ENCODE results near the gene FCN2.

FCN2 gene

DNA sequence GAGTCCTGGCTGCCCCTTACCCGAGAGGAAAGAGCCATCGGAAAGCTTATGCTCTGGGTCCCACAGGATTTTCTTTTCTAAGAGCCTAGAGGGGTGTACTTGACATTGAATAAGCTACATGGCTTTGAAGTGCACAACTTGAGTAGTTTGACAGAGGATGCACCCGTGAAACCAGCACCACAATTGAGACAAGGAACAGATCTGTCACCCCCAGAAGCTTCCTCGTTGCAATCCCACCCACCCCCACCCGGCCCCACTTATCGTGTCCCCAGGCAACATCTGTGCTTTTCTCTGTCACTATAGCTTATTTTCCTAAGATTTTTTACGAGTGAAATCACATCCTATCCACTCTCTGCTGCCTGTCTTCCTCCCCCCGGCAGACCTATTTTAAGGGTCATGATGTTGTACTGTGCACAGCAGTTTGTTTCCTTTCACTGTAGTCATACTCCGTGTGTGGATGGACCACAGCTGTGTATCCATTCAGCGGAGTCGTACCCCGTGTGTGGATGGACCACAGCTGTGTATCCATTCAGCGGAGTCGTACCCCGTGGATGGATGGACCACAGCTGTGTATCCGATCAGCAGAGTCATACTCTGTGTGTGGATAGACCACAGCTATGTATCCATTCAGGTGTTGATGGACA, 8.8 kb upstream of the FCN2 start:
- no CpG with 5 or more reads among the region's 16 CpGs for WGBS, 2 donors (ENCODE audit: extremely low coverage in 2 of 2, insufficient read length in 2 of 2, insufficient replicate concordance in 1 of 2)
- no peak overlapping the region for H3K14ac ChIP-seq (ENCODE audit: low read length)
- no peaks in the 10 kb centered on the region for H3K36me3 ChIP-seq (replicated peaks in 1 of 2; ENCODE audit: control insufficient read depth in 2 of 2, insufficient read depth in 2 of 2, low read length in 2 of 2)
- H3K18ac ChIP-seq (ENCODE audit: low read length) = no peak overlapping the region
- H2BK120ac ChIP-seq (ENCODE audit: low read depth, low read length) = no peak overlapping the region
- H3K79me1 ChIP-seq (ENCODE audit: low read depth, low read length) = no peaks in the 10 kb centered on the region
- H3K4me1 ChIP-seq (ENCODE audit: control insufficient read depth in 2 of 2, insufficient read depth in 1 of 2, low read depth in 1 of 2, low read length in 2 of 2) = no peaks in the 10 kb centered on the region
- no peak overlapping the region for H3K4me2 ChIP-seq (ENCODE audit: insufficient read depth, low read length, poor library complexity, severe bottlenecking)
- H3K9me3 ChIP-seq (replicated peaks in 1 of 2; ENCODE audit: control insufficient read depth in 2 of 2, insufficient read depth in 1 of 2, low read depth in 1 of 2, low read length in 2 of 2) = peaks cover 0 to 2% of the 10 kb centered on the region in 2 donors
- no peak overlapping the region for H4K91ac ChIP-seq (ENCODE audit: low read depth, low read length, poor library complexity)
- no peak overlapping the region for H2BK5ac ChIP-seq (ENCODE audit: low read length)
- no peaks in the 10 kb centered on the region for H3K27me3 ChIP-seq (ENCODE audit: control insufficient read depth in 3 of 3, insufficient read depth in 3 of 3, low read depth in 1 of 3, low read length in 3 of 3)
- H3K4me3 ChIP-seq (ENCODE audit: low read length in 2 of 2) = no peak overlapping the region
- no peak overlapping the region for H3K9ac ChIP-seq (ENCODE audit: low read depth, low read length, poor library complexity)
- no peak overlapping the region for H3K27ac ChIP-seq (replicated peaks; ENCODE audit: low read length)
- H2BK15ac ChIP-seq (ENCODE audit: low read length) = no peak overlapping the region
- H2AFZ ChIP-seq (ENCODE audit: low read length) = no peak overlapping the region
- peak overlapping the region; percentile 24 for H2AK5ac ChIP-seq (ENCODE audit: low read depth, low read length)
- no peak overlapping the region for H3K23ac ChIP-seq (ENCODE audit: low read depth, low read length, poor library complexity)
- H4K8ac ChIP-seq (ENCODE audit: low read depth, low read length) = no peak overlapping the region
- DNase-seq (ENCODE audit: low spot score) = no peak
- no peak overlapping the region for H2BK12ac ChIP-seq (ENCODE audit: low read length)
- no peak overlapping the region for H3K4ac ChIP-seq (ENCODE audit: low read length)

DNA sequence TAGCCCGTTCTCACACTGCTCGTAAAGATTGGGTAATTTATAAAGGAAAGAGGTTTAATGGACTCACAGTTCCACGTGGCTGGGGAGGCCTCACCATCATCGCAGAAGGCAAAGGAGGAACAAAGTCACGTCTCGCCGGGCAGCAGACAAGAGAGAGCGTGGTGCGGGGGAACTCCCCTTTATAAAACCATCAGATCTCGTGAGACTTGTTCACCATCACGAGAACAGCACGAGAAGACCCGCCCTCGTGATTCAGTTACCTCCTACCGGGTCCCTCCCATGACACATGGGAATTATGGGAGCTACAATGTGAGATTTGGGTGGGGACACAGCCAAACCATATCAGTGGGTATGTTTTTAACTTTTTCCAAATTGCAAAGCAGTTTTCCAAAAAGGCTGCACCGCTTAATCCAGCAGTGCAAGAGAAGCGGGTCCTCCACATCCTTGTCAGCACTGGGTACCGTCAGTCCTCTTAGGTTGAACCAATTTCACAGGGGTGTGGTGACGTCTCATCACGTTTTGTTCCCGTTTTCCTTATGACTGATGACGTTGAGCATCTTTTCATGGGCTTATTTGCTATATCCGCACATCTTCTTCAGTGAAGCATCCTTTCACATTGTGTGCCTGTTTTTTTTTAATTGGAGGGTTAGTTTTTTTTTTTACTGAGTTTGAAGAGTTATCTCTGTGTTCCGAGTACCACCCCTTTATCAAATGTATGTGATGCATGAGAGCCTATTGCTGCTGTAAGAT, 8.0 kb upstream of the FCN2 start:
- Histone ChIP-seq H3K36me3 (replicated peaks in 1 of 2; ENCODE audit: control insufficient read depth in 2 of 2, insufficient read depth in 2 of 2, low read length in 2 of 2) (no peaks in the 10 kb centered on the region), H3K23ac (ENCODE audit: low read depth, low read length, poor library complexity) (no peak overlapping the region), H3K79me1 (ENCODE audit: low read depth, low read length) (no peaks in the 10 kb centered on the region), H3K14ac (ENCODE audit: low read length) (no peak overlapping the region), H2BK120ac (ENCODE audit: low read depth, low read length) (no peak overlapping the region), H3K4me1 (ENCODE audit: control insufficient read depth in 2 of 2, insufficient read depth in 1 of 2, low read depth in 1 of 2, low read length in 2 of 2) (no peaks in the 10 kb centered on the region), H2BK15ac (ENCODE audit: low read length) (no peak overlapping the region), H3K18ac (ENCODE audit: low read length) (no peak overlapping the region), H2AFZ (ENCODE audit: low read length) (no peak overlapping the region), H2AK5ac (ENCODE audit: low read depth, low read length) (no peak overlapping the region), H3K9me3 (replicated peaks in 1 of 2; ENCODE audit: control insufficient read depth in 2 of 2, insufficient read depth in 1 of 2, low read depth in 1 of 2, low read length in 2 of 2) (peaks cover 0 to 2% of the 10 kb centered on the region in 2 donors), H3K4me3 (ENCODE audit: low read length in 2 of 2) (no peak overlapping the region), H3K27ac (replicated peaks; ENCODE audit: low read length) (no peak overlapping the region), H4K91ac (ENCODE audit: low read depth, low read length, poor library complexity) (no peak overlapping the region), H2BK12ac (ENCODE audit: low read length) (no peak overlapping the region), H3K4ac (ENCODE audit: low read length) (no peak overlapping the region), H3K27me3 (ENCODE audit: control insufficient read depth in 3 of 3, insufficient read depth in 3 of 3, low read depth in 1 of 3, low read length in 3 of 3) (no peaks in the 10 kb centered on the region), H3K4me2 (ENCODE audit: insufficient read depth, low read length, poor library complexity, severe bottlenecking) (no peak overlapping the region), H4K8ac (ENCODE audit: low read depth, low read length) (no peak overlapping the region), H2BK5ac (ENCODE audit: low read length) (no peak overlapping the region), H3K9ac (ENCODE audit: low read depth, low read length, poor library complexity) (no peak overlapping the region)
- no peak for DNase-seq (ENCODE audit: low spot score)
- no CpG with 5 or more reads among the region's 24 CpGs for WGBS, 2 donors (ENCODE audit: extremely low coverage in 2 of 2, insufficient read length in 2 of 2, insufficient replicate concordance in 1 of 2)

DNA sequence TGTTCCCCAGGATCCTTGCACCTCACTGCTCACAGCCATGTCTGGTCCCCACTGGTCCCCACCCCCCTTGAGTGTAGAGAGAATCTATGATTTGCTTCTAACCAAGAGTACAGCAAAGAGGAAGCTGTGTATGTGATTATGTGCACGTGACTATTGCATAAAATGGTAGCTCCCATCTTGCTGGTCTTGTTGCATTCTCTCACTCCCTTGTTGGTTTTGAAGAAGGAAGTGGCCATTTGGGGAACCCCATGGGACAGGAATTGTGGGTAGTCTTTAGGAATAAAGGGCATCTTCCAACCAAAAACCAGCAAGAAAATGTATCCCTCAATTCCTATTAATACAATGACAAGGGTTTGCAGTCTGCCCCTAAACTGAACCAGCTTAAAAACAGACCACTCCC, 5.2 kb upstream of the FCN2 start:
- Histone ChIP-seq H2BK12ac (ENCODE audit: low read length) (no peak overlapping the region), H3K27ac (replicated peaks; ENCODE audit: low read length) (no peak overlapping the region), H3K9ac (ENCODE audit: low read depth, low read length, poor library complexity) (no peak overlapping the region), H3K23ac (ENCODE audit: low read depth, low read length, poor library complexity) (no peak overlapping the region), H3K18ac (ENCODE audit: low read length) (no peak overlapping the region), H3K4ac (ENCODE audit: low read length) (no peak overlapping the region), H3K4me2 (ENCODE audit: insufficient read depth, low read length, poor library complexity, severe bottlenecking) (no peak overlapping the region), H2BK120ac (ENCODE audit: low read depth, low read length) (no peak overlapping the region), H3K79me1 (ENCODE audit: low read depth, low read length) (no peaks in the 10 kb centered on the region), H3K9me3 (replicated peaks in 1 of 2; ENCODE audit: control insufficient read depth in 2 of 2, insufficient read depth in 1 of 2, low read depth in 1 of 2, low read length in 2 of 2) (no peaks in the 10 kb centered on the region), H3K4me1 (ENCODE audit: control insufficient read depth in 2 of 2, insufficient read depth in 1 of 2, low read depth in 1 of 2, low read length in 2 of 2) (no peaks in the 10 kb centered on the region), H2AFZ (ENCODE audit: low read length) (no peak overlapping the region), H3K27me3 (ENCODE audit: control insufficient read depth in 3 of 3, insufficient read depth in 3 of 3, low read depth in 1 of 3, low read length in 3 of 3) (no peaks in the 10 kb centered on the region), H4K91ac (ENCODE audit: low read depth, low read length, poor library complexity) (no peak overlapping the region), H2BK5ac (ENCODE audit: low read length) (no peak overlapping the region), H4K8ac (ENCODE audit: low read depth, low read length) (no peak overlapping the region), H2BK15ac (ENCODE audit: low read length) (no peak overlapping the region), H2AK5ac (ENCODE audit: low read depth, low read length) (no peak overlapping the region), H3K14ac (ENCODE audit: low read length) (no peak overlapping the region), H3K4me3 (ENCODE audit: low read length in 2 of 2) (no peak overlapping the region), H3K36me3 (replicated peaks in 1 of 2; ENCODE audit: control insufficient read depth in 2 of 2, insufficient read depth in 2 of 2, low read length in 2 of 2) (no peaks in the 10 kb centered on the region)
- WGBS, 2 donors (ENCODE audit: extremely low coverage in 2 of 2, insufficient read length in 2 of 2, insufficient replicate concordance in 1 of 2) = no CpG with 5 or more reads among the region's 1 CpG
- DNase-seq (ENCODE audit: low spot score) = no peak

DNA sequence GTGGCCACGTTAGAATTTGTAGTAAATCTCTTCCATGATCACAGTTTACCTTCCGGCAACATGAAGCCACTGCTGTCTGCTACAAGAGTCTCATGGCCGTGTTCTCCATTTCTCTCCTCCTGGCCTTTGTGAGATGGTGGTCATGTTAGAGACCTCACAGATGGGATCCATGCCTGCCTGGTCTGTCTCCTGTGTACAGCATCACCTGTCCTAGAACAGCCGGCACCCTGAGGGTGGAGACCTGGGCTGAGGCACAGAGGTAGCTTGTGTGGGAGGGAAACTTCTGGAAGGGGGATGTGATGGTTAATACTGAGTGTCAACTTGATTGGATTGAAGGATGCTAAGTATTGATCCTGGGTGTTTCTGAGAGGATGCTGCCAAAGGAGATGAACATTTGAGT, 3.1 kb upstream of the FCN2 start:
- no peak overlapping the region for H4K8ac ChIP-seq (ENCODE audit: low read depth, low read length)
- peak overlapping the region; percentile 23 for H3K18ac ChIP-seq (ENCODE audit: low read length)
- no peaks in the 10 kb centered on the region for H3K27me3 ChIP-seq (ENCODE audit: control insufficient read depth in 3 of 3, insufficient read depth in 3 of 3, low read depth in 1 of 3, low read length in 3 of 3)
- H3K4me3 ChIP-seq (ENCODE audit: low read length in 2 of 2) = no peak overlapping the region
- H3K27ac ChIP-seq (replicated peaks; ENCODE audit: low read length) = no peak overlapping the region
- WGBS, 2 donors (ENCODE audit: extremely low coverage in 2 of 2, insufficient read length in 2 of 2, insufficient replicate concordance in 1 of 2) = no CpG with 5 or more reads among the region's 4 CpGs
- H3K9ac ChIP-seq (ENCODE audit: low read depth, low read length, poor library complexity) = no peak overlapping the region
- no peaks in the 10 kb centered on the region for H3K36me3 ChIP-seq (replicated peaks in 1 of 2; ENCODE audit: control insufficient read depth in 2 of 2, insufficient read depth in 2 of 2, low read length in 2 of 2)
- no peak overlapping the region for H3K23ac ChIP-seq (ENCODE audit: low read depth, low read length, poor library complexity)
- no peak overlapping the region for H2BK5ac ChIP-seq (ENCODE audit: low read length)
- peak overlapping the region; percentile 72 for H3K14ac ChIP-seq (ENCODE audit: low read length)
- no peaks in the 10 kb centered on the region for H3K79me1 ChIP-seq (ENCODE audit: low read depth, low read length)
- H3K9me3 ChIP-seq (replicated peaks in 1 of 2; ENCODE audit: control insufficient read depth in 2 of 2, insufficient read depth in 1 of 2, low read depth in 1 of 2, low read length in 2 of 2) = no peaks in the 10 kb centered on the region
- no peak overlapping the region for H3K4me2 ChIP-seq (ENCODE audit: insufficient read depth, low read length, poor library complexity, severe bottlenecking)
- H2BK12ac ChIP-seq (ENCODE audit: low read length) = no peak overlapping the region
- no peak overlapping the region for H2AK5ac ChIP-seq (ENCODE audit: low read depth, low read length)
- no peaks in the 10 kb centered on the region for H3K4me1 ChIP-seq (ENCODE audit: control insufficient read depth in 2 of 2, insufficient read depth in 1 of 2, low read depth in 1 of 2, low read length in 2 of 2)
- no peak overlapping the region for H2AFZ ChIP-seq (ENCODE audit: low read length)
- no peak overlapping the region for H2BK120ac ChIP-seq (ENCODE audit: low read depth, low read length)
- no peak for DNase-seq (ENCODE audit: low spot score)
- no peak overlapping the region for H4K91ac ChIP-seq (ENCODE audit: low read depth, low read length, poor library complexity)
- H2BK15ac ChIP-seq (ENCODE audit: low read length) = no peak overlapping the region
- H3K4ac ChIP-seq (ENCODE audit: low read length) = no peak overlapping the region
